ENCODE measurements around the gene PAQR4.
"Not testable (repeated sequence)": the region's sequence is repeated elsewhere in the genome, so short reads cannot be mapped to it uniquely, and the experiment has no call there.

PAQR4 gene

DNA sequence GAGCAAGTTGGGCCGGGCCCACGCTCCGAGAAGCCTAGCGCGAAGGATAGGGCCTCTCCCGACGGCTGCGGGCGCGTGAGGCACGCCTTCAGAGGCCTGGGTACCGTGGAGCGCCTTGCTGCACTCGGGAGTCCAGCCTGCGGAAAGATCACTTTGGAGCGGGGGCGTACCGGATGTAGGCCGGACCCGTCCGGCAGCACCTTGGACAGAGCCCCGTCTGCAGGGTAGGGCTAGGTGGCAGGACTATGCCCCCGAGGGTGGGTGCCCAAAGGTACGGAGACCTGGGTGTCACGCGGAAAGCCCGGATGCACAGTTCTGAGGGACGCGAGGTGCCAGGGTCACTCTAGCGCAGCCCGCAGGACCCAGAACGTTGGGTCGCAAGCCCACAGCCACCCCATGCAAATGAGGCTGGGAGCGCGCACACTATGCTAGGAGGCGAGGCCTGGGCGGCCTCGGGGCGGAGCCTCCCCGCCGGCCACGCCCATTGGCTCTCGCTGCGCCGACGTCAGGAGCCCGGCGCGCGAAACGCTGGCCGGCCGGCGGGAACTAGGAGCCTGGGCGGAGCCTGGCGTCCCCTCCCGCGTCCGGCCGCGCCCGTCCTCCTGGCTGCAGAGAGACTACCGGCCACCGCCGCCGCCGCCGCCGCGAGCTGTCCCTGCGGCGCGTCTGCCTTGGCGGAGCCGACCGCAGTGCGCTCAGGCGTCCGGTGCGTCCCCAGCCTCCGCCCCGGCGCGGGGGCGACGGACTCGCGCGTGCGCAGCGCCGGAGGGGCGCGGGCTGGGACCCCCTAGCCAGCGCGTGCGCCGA, at the start of gene PAQR4:
PAQR4 (plus strand) TSS at position 611 of the 807 bp plus-strand sequence. CDS start 327 bp downstream, outside the sequence.
- DNase-seq: peak; percentile 82 to 84

DNA sequence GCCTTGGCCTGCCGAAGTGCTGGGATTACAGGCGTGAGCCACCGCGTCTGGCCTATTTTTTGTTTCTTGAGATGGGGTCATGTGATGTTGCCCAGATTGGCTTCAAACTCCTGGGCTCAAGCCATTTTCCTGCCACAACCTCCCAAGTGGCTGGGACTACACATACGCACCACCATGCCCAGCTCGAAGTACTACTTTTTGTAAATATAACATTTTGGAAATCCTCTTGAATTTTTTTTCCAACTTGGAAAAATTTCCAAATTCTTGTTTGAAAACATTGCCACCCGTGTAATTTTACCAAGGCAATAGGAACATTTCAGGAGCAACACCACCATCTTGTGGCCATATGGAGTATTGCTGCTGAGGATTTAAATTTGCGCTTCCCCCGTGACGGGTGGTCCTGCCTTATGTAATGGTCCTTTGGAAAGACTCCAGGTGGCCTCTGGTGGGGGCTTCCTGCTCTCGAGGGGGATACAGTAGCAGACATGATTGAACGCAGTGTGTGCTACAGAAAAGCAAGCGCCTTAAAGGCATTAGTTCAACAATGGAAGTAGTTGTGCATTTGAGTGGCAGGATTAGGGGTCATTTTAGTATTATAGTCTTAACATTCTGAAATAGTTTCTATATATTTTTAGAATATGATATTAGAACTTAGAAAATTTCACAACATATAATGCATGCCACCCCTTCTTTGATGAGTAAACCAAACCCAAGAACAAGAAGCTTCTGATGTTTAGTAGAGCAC, 49.5 kb upstream of the PAQR4 start:
- peak; percentile 66 to 78 for DNase-seq

DNA sequence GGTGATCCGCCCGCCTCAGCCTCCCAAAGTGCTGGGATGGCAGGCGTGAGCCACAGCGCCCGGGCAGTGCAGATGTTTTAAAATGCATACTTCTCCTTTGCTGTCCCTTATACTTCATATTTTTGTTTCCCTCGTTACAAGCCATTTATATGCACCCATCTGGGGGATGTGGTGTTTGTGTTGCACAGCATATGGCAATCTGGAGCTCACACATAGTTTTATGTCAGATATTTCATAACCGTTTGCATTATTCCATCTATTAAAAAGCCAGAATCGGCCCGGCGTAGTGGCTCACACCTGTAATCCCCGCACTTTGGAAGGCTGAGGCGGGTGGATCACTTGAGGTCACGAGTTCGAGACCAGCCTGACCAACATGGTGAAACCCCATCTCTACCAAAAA, 45.7 kb upstream of the PAQR4 start:
- DNase-seq: no peak

DNA sequence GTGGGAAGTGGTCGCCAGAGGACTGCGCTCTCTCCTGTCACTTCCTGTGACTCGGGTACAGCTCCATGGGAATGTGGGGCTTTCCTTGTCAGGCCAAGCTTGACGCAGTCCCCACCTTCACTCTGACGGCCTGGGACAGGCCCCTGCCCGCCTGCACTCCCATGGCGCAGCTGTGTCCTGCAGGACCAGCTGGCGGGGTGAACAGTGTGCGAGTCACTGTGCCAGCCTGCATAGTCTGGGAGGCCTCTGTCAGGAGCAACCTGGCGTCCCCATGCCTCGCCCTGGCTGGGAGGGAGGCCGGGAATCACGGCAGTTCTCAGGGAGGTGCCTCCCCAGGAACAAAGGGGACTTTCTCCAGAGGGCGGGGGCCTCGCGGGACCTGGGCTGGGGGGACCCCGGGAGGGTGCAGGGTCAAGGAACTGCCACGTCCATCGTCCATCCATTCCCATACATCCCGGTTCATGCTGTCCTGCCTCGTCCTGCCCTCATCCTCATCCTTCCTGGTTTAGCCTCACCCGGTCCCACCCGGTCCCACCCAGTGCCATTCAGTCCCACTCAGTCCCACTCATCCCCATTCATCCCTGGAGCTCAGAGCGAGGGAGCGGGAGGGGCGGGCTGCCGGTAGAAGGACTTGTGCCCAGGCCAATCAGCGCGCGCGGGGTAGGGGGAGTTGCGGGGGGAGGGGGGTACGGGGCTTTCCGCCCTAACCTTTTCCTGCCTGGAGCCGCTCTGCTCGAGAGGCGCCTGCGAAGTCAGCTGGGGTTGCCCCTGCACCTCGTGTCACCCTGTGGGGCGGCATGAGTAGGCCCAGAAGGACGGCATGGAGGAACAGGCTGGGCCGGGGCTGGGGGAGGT, 44.0 kb upstream of the PAQR4 start:
- no peak for DNase-seq

DNA sequence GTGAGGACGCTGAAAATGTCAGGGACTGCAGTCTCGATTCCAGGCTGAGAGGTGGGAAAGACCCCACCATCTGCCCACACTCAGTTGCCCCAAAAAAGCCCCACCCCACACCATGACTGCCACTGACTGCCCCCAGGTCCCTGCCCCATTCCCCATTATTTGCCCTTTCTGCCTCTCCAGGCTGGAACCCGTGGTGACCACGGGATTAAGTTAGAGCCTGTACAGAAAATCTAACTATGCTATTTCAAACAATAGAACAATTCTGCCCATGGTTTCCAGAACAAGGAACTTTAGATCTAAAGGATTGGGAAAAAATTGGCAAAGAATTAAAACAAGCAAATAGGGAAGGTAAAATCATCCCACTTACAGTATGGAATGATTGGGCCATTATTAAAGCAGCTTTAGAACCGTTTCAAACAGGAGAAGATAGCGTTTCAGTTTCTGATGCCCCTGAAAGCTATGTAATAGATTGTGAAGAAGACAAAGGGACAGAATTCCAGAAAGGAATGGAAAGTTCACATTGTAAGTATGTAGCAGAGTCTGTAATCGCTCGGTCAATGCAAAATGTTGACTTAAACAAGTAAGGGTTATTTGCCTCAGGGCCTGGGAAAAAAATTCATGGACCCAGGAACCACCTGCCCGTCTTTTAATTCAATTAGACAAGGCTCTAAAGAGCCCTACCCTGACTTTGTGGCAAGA, 43.0 kb upstream of the PAQR4 start:
- no peak for DNase-seq

DNA sequence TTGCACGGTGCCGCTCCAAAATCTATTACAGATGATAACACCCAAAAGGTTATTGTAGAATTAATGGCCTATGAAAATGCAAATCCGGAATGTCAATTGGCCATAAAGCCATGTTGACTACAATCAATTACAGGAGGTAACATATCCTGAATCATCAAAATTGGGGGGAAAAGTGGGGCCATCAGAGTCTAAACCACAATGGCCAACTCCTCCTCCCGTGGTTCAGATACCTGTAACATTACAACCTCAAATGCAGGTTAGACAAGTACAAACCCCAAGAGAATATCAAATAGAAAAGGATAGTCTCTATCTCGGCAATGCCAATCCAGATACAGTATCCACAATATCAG, 42.5 kb upstream of the PAQR4 start:
- no peak for DNase-seq

DNA sequence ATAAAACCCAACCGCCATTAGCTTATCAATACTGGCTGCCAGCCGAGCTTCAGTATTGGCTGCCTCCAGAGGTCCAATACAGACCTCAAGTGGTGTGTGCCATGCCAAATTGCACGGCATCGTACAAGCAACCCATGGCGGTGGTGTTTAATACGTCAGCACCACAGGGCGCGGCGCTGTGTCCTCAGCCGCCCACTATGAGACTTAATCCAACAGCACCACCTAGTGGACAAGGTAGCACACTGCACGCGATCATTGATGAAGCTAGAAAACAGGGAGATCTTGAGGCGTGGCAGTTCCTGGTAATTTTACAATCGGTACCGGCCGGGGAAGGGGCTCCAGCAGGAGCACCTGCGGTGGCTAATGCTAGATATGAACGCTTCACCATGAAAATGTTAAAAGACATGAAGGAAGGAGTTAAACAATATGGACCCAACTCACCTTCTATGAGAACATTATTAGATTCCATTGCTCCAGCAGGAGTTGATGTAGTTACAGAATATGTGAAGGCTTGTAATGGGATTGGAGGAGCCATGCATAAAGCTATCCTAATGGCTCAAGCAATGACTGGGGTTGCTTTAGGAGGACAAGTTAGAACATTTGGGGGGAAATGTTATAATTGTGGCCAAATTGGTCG, 42.0 kb upstream of the PAQR4 start:
- DNase-seq: peak; percentile 89 to 91

DNA sequence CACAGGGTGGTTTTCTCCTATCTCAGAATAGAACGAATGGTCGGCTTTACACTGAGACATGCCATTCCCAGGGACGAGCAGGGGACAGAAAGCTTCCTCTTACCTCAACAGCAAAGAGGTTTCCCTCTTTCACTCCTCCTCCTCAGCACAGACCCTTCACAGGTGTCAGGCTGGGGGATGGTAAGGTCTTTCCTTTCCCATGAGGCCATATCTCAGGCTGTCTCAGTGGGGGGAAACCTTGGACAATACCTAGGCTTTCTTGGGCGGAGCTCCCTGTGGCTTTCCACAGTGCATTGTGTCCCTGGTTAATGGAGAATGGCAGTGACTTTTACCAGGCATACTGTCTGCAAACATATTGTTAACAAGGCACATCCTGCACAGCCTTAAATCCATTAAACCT, 41.0 kb upstream of the PAQR4 start:
- not testable (repeated sequence) for DNase-seq

DNA sequence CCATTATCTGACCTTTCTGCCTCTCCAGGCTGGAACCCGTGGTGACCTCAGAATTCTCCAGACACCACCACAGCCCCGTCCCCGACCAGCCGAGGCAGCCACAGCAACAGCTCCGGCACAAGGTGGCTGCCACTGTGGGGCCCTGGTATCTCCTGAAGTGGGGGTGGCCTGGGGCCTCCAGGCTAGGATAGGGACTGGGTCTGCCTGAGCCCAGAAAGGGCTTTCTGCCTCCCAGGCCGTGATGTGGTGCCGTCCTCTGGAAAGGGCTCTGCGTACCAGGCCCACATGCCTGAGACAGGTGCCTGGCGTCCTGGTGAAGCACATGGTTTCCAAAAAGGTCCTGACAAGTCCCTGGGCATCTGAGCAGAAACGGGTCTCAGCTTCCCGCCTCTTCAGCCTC, 40.4 kb upstream of the PAQR4 start:
- no peak for DNase-seq

DNA sequence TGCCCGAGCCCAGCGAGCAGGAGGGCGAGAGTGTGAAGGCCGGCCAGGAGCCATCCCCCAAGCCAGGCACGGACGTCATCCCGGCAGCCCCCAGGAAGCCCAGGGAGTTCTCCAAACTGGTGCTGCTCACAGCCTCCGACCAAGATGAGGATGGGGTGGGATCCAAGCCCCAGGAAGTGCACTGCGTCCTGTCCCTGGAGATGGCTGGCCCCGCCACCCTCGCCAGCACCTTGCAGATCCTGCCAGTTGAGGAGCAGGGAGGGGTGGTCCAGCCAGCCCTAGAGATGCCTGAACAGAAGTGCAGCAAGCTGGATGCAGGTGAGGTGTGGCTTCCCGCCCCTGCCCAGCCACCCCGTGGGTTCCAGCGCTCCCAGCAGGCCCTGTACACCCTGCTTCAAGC, 39.5 kb upstream of the PAQR4 start:
- DNase-seq: no peak

DNA sequence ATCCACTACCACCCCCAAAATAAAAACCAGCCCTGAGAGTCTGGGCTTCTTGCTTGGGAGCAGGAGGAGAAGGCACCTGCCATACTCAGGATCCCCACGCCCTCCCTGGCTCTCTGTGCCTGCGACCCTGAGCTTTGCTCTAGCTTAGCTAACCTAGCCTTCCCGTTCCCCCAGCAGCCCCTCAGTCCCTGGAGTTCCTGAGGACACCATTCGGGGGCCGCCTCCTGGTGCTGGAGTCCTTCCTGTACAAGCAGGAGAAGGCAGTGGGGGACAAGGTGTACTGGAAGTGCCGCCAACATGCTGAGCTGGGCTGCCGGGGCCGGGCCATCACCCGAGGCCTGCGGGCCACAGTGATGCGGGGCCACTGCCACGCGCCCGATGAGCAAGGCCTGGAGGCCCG, 38.9 kb upstream of the PAQR4 start:
- no peak for DNase-seq

DNA sequence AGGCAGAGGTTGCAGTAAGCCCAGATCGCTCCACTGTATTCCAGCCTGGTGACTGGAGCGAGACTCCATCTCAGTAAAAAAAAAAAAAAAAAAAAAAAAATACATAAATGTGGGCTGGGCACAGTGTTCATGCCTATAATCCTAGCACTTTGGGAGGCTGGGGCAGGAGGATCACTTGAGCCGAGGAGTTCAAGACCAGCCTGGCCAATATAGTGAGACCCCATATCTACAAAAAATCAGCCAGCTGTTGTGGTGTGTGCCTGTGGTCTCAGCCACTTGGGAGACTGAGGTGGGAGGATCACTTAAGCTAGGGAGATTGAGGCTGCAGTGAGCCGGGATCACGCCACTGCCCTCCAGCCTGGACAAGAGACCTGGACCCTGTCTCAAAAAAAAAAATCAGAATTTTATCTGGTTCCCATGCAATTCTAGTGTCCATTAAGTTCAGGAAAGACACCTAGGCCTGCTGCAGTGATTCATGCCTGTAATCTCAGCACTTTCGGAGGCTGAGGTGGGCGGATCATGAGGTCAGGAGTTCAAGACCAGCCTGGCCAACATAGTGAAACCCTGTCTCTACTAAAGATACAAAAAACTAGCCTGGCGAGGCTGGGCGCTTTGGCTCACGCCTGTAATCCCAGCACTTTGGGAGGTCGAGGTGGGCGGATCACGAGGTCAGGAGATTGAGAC, 37.8 kb upstream of the PAQR4 start:
- not testable (repeated sequence) for DNase-seq

DNA sequence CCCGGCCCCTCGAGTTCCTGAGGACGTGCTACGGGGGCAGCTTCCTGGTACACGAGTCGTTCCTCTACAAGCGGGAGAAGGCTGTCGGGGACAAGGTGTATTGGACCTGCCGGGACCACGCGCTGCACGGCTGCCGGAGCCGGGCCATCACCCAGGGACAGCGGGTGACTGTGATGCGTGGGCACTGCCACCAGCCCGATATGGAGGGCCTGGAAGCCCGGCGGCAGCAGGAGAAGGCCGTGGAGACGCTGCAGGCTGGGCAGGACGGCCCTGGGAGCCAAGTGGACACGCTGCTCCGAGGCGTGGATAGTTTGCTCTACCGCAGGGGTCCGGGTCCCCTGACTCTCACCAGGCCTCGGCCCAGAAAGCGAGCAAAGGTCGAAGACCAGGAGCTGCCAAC, 36.0 kb upstream of the PAQR4 start:
- DNase-seq: no peak

DNA sequence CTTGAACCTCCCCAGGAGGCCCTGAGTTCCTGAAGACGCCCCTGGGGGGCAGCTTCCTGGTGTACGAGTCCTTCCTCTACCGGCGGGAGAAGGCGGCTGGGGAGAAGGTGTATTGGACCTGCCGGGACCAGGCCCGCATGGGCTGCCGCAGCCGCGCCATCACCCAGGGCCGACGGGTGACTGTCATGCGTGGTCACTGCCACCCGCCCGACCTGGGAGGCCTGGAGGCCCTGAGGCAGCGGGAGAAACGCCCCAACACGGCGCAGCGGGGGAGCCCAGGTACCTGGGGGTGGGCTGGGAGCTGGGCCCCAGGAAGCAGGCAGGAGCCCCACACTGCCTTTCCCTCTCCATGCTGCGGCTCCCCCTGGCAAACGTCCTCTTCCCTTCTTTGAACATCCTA, 35.4 kb upstream of the PAQR4 start:
- DNase-seq: no peak

DNA sequence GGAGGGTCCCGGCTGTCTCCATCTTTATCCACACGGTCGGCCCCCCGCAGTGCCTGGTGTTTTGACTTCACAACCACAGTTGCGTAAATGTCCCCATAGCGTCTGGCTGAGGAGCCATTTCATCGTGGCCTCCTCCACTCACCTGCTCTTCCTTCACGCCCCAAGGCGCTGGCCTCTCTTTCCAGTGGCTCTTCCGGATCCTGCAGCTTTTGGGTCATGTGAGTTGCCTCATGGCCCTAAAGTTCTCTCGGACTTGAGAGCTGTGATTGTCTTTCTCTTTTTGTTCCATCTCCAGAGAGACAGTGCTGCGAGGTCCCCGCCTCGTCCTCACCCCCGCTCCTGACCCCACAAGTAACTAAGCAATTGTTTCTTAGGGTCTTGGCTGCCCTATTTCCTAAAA, 34.7 kb upstream of the PAQR4 start:
- DNase-seq: no peak

DNA sequence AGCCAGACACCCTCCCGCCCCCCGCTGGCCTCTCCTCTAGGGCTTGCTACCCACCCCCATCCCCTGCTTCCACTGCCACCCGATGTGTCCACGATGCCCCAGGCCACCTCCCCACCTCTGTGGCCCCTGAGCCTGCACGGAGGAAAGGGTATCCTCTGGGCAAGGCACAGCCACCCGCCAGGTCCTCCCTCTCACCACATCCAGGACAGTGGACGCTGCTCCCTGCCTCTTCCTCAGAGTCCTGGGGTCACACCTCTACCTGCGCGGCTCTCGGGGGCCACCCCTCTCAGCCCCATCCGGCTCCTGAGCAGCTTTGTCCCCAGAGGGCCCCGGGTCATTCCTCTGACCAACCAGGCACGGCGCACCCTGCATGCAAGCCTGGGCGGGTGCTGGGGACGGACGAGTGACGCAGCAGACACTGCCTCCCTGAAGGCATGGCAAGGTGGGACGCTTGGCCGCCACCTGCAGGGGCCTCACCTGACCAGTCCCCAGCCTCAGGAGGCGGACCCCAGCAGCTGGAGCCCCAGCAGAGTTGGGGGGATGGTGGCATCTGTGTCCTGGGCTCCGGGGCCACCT, 32.6 kb upstream of the PAQR4 start:
- no peak for DNase-seq

DNA sequence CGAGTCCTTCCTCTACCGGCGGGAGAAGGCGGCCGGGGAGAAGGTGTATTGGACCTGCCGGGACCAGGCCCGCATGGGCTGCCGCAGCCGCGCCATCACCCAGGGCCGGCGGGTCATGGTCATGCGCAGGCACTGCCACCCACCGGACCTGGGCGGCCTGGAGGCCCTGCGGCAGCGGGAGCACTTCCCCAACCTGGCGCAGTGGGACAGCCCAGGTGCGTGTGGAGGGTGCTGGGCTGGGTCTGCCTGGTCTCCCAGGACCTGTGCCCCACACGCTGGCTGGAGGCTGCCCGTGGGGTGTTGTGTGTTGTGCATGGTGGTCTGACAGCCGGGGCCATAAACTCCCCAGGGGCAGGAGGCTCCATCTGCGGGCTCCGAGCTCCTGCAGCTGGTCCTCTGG, 32.0 kb upstream of the PAQR4 start:
- no peak for DNase-seq

DNA sequence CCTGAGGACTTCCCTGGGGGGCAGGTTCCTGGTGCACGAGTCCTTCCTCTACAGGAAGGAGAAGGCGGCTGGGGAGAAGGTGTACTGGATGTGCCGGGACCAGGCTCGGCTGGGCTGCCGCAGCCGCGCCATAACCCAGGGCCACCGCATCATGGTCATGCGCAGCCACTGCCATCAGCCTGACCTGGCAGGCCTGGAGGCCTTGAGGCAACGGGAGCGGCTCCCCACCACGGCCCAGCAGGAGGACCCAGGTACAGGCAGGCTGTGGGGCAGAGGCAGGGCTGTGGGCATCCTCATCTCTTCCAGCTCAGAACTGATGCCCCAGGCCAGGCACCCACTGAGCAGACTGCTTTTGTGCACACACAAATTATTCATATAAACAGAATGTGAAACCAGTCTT, 30.9 kb upstream of the PAQR4 start:
- DNase-seq: no peak

DNA sequence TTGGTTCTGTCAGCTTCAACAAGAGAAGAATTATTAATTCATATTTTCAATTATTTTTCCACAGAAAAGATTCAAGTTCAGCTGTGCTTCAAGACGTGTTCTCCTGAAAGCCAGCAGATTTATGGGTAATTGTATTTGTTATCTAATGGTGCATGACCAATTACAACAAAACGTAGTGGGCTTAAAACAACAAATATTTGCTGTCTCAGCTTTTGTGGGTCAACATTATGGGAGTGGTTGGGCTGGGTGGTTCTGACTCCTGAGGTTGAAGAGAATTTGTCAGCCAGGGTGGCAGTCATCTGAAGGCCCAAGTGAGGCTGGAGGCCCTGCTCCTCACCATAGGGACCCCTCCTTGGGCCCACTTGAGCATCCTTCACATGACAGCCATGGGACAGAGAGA, 29.2 kb upstream of the PAQR4 start:
- DNase-seq: no peak

DNA sequence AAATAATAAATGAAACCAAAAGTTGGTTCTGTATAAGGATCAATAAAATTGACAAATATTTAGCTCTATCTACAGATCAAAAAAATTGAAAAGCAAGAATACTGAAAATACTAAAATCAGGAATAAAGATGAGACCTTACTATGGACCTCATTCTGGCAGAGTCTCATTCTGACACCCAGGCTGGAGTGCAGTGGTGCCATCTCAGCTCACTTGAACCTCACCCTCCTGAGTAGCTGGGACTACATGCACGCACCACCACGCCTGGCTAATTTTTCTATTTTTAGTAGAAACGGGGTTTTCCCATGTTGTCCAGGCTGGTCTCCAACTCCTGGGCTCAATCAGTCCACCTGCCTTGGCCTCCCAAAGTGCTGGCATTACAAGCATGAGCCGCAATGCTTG, 27.1 kb upstream of the PAQR4 start:
- no peak for DNase-seq

DNA sequence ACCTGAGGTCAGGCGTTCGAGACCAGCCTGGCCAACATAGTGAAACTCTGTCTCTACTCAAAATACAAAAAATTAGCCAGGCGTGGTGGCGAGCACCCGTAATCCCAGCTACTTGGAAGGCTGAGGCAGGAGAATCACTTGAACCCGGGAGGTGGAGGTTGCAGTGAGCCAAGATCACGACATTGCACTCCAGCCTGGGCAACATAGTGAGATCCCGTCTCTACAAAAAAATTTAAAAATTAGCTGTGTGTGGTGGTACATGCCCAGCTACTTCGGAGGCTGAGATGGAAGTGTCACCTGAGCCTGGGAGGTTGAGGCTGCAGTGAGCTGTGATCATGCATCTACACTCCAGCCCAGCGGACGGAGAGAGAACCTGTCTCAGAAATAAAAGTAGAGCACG, 25.4 kb upstream of the PAQR4 start:
- DNase-seq: not testable (repeated sequence)
